A549 treated with DMSO at 1 μM for 4 hours (cell line): Measurements from ENCODE around the gene TMEM126B. TPM values are rescaled to one million over a fixed set of nuclear protein-coding genes. Genes with fewer than 3 reads are reported as not detected.

Experiments
- total RNA-seq: library from RNA; stranded (reverse); fragments of 200-300 nt; extraction: Qiagen RNA extraction; gene quantifications from 5 replicates; pipeline ENCODE4 v1.2.3, GENCODE V29; 2022; ENCODE audit warnings: low read depth

TMEM126B gene
- total RNA-seq: 55.1 to 66.6 TPM (median 62.1 TPM) in 5 replicates

DNA sequence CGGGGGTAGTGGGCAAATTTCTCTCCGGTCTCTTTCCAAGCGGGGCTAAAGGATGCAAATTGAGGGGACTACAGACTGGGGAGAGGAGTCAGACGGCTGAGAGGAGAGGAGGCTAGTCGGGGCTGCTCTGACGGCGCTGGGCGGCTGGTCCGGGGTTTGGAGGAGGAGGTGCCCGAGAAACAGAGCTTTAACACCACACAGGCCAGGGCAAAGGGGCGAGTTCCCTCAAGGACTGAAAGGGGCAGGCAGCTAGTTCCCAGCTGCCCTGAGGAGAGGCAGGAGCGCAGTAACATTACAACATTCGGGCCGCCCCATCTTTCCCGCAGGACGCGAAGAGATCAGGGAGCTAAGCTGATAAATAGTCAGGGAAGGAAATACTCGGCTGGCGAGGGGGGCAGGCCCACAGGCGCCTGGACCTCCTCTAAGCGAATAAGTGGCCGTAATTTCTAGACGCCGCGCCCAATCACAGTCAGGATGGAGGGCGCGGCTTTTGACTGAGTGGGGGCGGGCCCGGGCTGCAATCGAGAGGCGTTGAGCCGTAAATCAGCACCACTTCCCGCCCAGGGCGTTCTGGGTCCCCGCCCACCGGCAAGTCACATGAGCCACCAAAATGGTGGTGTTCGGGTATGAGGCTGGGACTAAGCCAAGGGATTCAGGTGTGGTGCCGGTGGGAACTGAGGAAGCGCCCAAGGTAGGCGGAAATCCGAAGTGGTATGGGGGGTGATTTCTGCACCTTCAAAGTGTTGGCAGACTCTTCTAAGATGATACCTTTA, at the start of gene TMEM126B:
Gene TMEM126B (plus strand): TSS at position 596 of the 773 bp plus-strand sequence. CDS start 15 bp downstream, at position 611.

DNA sequence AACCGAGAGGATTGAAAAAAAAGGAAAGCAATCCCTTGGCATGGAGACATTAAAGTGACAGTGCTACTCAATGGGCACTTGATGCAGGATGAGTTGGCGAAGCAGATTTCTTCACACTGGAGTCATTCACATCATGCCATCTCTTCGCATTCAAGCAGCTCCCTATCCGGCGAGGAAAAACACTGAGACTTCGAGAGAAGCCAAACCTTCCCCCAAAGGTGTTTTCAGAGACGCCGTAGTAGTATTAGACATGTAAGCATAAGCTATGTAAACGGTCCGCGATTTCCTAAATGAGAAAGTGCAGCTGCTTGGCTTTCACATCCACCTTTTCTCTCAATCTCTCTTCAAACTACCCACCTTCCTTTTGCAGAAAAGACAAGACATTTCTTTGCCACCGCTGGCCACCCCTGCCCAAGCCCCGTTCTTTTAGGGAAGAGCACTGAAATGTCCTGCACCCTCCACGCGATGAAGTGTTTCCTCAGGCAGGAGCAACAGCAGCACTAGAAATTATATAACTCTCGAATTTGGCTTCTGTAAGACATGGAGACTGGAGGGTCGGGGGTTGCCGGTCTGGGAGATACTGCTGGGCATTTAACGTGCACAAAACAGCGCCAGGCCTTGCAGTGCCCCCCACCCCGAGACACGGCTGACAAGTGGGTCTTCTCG, 928 bp upstream of the TMEM126B start, which contains the start of gene DLG2:
Gene DLG2 (minus strand): TSS at position 13 of the 666 bp plus-strand sequence.

DNA sequence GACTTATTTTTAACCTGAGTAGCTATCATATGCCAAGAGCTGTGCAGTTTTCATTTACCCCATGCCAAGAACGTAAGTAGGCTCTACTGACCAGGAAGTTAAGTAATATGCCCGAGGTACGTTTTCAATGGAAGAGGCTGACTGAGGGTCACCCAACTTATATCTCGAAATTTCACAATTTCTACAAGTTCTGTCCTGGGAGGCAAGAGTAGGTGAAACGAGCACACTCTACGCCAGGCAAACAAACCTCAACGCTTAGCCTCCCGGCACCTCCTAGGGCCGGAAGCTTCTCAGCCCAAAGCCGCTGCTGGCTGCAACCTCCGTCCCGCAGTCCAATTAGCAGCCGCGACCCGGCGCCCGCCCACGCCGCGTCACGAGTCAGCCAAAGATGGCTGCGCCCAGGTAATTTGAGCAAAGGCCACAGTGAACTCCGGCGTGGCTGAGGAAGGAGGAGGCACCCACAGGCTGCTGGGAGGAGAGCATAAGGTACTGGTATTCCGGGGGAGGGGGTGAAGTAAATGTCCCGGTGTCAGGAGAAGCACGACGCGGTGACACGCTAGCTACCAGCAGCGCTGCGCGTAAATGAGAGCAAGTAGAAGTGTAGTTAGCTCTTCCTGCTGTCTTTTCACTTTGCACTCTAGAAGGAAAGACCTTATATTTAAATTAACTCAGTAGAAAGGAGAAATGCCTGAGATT, 19.4 kb downstream of the TMEM126B start, which contains the start of gene TMEM126A:
Gene TMEM126A (plus strand): TSS at position 364 of the 696 bp plus-strand sequence. CDS start 2,289 bp downstream, outside the sequence.

DNA sequence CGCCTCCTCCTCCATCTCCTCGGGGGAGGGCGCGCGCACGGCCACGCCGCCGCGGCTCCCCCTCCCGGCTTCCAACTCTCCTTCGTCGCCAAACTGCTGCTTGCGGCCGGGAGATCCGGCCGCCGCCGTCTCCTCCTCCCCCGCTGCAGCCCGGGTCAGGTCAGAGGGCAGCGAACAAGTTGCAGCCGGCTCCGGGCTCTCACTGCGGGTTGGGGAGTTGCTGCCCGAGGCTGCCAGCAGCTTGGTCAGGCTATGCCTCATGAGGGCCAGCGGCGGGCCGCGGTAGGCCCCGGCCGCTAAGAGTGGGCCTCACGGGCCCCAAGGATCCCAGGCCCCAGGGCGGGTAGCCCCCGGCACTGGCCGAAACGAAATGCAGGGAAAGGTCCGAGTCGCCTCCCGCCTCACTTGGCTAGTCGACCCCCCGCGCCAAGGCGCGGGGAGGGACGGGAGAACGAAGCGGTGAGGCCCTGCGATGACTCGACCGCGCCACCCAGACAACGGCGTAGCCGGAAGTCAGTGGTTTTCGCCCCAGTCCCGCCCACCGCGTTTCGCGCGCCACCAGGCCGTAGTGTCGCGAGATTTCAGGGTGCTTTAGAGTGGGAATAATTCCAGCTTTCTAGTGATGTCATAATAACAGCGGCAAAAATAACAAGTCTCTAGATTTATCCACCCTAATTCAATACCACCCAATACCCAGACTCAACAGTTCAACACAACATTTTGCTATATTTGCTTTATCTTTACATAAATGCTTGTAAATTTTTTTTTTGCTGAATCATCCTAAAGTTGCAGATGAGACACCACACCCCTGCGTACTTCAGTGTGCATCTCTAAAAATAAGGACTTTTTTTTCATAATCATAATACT, 36.5 kb downstream of the TMEM126B start, which contains the start of gene CREBZF:
Gene CREBZF (minus strand): TSS at position 515 of the 867 bp plus-strand sequence. CDS start 254 bp downstream, at position 261.

DNA sequence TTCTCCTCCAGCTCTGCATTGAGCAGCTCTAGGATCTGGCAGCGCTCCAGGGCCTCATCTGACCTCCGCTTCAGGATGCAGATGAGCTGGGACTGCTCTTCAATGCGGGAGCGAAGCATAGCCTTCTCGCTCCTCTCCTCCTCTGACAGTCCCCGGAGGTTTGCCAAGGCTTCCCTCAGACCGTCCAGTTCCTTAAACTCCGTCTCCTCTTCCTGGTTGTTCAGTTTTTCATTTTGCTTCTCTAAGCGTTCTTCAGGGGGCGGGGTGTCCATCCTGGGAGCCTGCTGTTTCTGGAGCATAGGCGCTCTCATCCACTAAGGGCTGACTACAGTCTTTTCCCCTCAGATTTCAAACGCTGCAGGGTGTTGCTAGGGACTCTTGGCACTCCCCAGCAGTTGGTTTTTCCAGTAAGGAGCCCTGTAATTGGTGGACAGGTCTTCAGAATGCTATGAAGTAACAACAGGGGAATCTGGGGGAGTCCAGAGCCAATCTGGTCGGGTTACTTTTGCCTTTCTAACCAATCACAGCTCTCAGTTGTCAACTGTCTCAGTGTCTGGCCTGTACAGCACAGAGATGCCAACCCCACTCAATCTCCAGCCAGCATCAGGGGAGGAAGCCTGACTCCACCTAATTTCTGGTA, 57.5 kb downstream of the TMEM126B start, which contains the start of gene CCDC89:
Gene CCDC89 (minus strand): TSS at position 376 of the 640 bp plus-strand sequence. CDS start 65 bp downstream, at position 311.

Other genes with a start within 250 kb of the TMEM126B start
- 0.17 to 0.50 TPM (median 0.26 TPM) in 5 replicates for gene DLG2, start 1.2 kb upstream of the TMEM126B start, total RNA-seq
- 52.1 to 62.3 TPM (median 57.5 TPM) in 5 replicates for gene TMEM126A, start 19.4 kb downstream of the TMEM126B start, total RNA-seq
- gene CREBZF, start 36.5 kb downstream of the TMEM126B start, total RNA-seq: 25.4 to 37.1 TPM (median 34.9 TPM) in 5 replicates
- not detected in 5 replicates for gene CCDC89, start 57.6 kb downstream of the TMEM126B start, total RNA-seq
- 16.5 to 28.2 TPM (median 16.7 TPM) in 5 replicates for gene SYTL2, start 182.5 kb downstream of the TMEM126B start, total RNA-seq
- not detected in 5 replicates for gene CCDC83, start 226.8 kb downstream of the TMEM126B start, total RNA-seq